Activated CD4-positive, alpha-beta T cell treated with anti-CD3 and anti-CD28 coated beads, Interleukin-2, amount 50 U/mL, for 24 hours (primary cell): ENCODE measurements around the gene SPINK1.
A peak's percentile ranks its signal among the peaks of the same experiment; 100 is the strongest.
"Not testable (repeated sequence)": the region's sequence is repeated elsewhere in the genome, so short reads cannot be mapped to it uniquely, and the experiment has no call there.

Source experiments
- DNase-seq, 2 donors: peaks; one replicate each; pipeline ENCODE4 v3.0.0-alpha.2; 2020; ENCODE audit warnings: low read depth in 1 of 2, low spot score in 1 of 2

The SPINK1 gene

GRCh38 chr5:147809830-147810666 is 21.4 kb downstream of the SPINK1 start:
- no peak for DNase-seq

DNA sequence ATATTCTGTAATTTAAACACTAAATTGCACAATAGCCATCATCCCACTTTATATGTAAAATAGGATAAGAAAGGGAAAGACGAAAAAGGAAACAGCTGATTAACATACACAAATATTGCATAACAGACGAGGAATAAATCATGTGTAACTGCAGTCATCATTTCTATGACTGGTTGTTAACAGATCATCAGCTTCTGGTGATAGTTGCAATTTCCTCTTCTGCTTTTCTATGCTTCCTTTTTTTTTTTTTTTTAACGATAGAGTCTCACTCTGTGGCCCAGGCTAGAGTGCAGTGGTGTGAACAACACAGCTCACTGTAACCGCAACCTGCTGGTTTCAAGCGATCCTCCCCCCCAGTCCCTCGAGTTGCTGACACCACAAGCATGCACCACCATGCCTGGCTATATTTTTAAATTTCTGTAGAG is 26.4 kb downstream of the SPINK1 start:
- DNase-seq, result no peak

DNA sequence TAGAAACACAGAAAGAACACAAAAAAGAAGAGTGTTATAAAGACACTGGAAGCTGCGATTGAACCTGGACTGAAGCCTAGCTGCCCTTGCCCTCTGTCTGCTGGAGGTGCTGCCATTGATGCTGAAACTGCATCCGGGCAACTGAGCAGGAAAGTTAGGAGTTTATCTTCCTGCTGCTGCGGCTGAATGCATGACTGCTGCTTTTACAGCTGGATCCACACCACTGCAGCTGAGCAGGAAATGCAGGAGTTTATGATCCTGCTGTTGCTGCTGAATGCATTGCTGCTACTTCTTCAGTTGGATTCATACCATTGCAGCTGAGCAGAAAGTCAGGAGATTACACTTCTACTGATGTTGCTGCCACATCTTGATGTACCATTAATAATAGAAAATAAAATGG is 27.1 kb downstream of the SPINK1 start:
- DNase-seq, result no peak

- no peak for DNase-seq
These were observed 27.5 kb downstream of the SPINK1 start for GRCh38 chr5:147803926-147804325.

GRCh38 chr5:147803161-147803560 is 28.3 kb downstream of the SPINK1 start:
- not testable (repeated sequence) for DNase-seq

DNA sequence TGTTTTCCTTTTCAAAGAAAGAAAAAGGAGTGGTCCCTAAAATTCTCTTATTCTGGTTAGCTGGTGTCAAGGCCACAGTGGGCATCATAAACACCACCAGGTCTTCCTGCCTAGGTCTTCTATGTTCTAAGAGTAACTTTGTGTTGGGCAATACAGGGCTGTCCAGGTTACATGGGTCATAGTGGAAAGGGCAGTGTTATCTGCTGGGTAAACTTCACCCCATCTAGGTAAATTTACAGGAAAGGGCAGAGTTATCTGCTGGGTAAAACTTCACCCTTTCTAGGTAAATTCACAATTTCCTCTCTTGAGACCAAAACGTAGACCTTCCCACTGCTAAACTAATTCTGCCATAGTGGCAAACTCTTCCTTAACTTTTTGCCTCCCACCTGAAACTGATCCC is 30.0 kb downstream of the SPINK1 start:
- no peak for DNase-seq

- no peak for DNase-seq
These were observed 31.0 kb downstream of the SPINK1 start for GRCh38 chr5:147800491-147800890.

GRCh38 chr5:147796556-147797308 is 34.7 kb downstream of the SPINK1 start:
- DNase-seq, result no peak

DNA sequence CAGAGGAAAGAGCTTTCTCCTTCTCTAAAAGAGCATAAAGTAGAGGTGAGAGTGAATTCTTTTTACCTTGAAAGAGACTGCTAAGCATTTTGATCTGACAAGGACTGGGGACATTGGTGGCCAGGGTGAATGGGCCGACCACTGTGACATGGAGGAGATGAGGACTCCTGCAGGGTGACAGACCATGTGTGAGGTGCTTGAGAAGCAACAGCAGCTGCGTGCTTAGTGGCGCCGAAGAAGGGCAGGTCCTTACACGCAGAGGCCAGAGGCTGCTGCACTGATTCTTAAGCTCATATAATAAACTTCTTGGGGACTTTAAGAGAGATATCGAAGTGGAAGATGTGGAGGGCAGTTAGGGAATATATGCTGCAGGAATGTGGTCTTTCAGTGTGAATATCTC is 40.3 kb downstream of the SPINK1 start:
- no peak for DNase-seq

GRCh38 chr5:147789820-147790219 is 41.7 kb downstream of the SPINK1 start:
- no peak for DNase-seq

GRCh38 chr5:147788023-147788422 is 43.4 kb downstream of the SPINK1 start:
- no peak for DNase-seq

DNA sequence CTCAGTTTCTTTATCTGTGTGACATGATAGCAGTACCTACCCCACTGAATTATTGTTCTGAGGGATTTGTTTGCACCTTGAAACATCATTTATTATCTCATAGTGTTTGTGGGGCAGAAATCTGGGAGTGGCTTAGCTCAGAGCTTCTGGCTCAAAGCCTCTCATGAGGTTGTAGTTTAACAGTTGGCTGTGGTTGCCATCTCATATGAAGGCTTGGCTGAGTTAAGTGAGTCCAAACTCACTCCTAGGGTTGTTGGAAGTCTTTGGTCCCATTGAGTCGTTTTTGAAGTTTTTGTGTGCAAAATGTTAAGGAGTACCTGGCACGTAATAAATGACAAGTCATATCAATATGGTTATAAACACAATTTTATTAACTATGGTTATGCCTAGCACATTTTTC is 45.3 kb downstream of the SPINK1 start:
- no peak for DNase-seq

DNA sequence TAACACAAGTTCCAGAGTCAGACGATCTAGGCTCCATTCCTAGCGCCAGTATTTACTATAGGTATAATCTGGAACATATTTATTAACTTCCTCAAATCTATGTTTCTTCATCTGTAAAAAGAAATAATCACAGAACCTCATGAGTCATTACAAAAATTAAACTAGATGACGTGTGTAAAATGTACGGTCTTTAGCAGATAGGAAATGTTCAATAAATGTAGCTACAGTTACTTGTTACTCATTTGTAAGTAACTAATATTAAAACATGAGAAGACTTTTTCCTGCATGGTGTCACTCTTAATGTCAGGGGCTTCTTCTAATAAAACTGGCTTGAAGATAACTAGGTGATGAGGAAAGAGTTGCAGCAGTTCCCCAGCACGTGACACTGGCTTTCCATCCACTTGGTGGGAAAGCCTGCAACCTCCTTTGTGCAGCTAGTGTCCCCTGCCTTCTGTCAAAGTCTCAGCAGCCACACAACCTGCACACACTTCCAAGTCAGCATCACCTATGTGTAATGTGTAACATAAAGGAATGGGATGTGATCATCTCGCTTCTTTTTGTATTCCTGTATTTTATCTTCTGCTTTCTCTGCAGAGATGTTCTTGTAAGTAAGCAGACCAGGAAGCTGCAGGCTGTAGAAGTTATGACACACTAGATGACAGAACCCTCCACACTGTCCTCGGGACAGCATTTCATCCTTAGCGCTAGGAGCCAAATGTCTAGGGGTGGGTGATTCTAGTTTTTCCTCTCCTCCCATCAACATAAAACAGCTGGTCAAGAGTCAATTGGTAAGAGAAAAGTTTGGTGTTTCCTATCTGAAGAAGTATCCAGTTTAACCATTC is 47.1 kb downstream of the SPINK1 start:
- no peak for DNase-seq

DNA sequence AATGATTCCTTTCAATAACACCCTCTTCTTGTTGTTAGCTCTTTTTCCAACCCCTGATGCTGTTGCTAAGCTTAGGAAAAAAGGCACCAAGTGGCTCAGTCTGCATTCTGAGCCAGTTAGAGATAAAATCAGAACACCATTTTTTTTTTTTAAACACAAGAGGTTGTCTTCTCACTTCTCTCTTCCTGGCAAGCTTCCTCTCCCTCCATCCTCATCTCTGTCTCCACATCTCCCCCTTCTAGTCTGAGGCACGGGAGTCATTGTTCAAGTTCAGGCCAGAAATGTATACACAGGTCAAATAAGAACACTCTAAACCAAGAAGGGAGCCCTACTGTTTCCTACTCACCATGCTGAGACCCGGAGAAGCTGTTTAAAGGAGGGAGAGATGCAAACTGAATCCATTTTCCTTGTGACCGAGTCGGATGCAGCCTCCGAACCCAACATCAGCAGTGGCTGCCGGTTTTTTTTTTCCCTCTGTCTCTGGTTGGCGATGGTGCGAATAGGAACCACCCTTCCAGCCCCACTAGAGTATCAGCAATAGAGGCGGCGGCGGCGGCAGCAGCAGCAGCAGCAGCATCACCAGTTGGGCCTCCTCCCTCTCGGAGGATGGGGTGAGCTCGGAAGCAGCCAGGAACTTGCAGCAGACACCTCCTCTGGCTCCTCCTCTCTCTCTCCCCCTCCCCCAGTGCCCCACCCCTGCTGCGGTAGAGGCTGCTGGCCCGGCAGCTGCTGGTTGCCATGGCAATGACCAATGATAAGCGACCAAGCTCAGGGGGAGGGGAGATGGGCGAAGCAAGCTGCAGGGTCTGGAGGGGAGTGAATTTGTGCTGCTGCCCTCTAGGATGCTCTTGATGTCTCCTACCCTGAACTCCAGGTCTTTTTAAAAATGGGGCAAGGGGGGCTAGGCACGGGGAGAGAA is 49.1 kb downstream of the SPINK1 start, which contains the start of gene JAKMIP2:
Gene JAKMIP2, minus strand, starts transcription at position 619 of the 919 bp plus-strand sequence. CDS start 110,922 bp downstream, outside the sequence.
- peak; percentile 47 to 60 for DNase-seq

GRCh38 chr5:147780924-147781573 is 50.4 kb downstream of the SPINK1 start:
- DNase-seq, result no peak

GRCh38 chr5:147779694-147780093 is 51.8 kb downstream of the SPINK1 start:
- DNase-seq, result no peak

GRCh38 chr5:147776989-147777388 is 54.5 kb downstream of the SPINK1 start:
- DNase-seq, result no peak
